ENCODE results near the gene DRAM1.
A peak's percentile ranks its signal among the peaks of the same experiment; 100 is the strongest.
"Not testable (repeated sequence)": the region's sequence is repeated elsewhere in the genome, so short reads cannot be mapped to it uniquely, and the experiment has no call there.

The DRAM1 gene

DNA sequence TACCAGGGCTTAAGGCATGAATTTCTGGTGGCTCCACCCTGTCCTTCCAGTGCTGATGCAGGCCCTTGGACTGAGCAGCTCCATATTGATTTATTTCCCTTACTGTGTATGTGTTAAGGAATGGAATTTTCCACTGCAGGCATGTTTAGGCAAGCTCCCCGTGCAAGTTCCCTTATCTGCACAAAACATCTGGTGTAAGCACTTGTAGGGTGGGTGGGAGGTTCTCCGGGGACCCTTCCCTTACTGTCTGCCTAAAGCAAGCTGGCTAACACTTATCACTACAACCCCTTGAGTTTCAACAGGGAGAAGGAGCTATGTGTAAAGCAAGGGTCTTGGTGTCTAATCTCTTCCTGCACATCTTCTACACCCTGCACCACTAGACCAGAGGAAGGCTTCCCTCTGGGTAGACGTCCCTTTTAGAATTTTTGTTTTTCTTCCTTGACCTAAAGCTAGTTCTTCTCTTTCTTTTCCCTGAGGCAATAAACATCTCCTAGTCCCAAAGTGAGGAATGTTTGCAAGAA lies 22.0 kb upstream of the DRAM1 start:
- peak in 1 of 2 experiments; percentile 61 for DNase-seq (ENCODE audit: low read depth in 1 of 2, low spot score in 1 of 2)
- TF ChIP-seq POLR2AphosphoS5 (IDR thresholded peaks at IDR 0.05; ENCODE audit: low read depth) (peak; percentile 67; the same call in 1 of the 2 replicates), GABPA (IDR thresholded peaks at IDR 0.05; ENCODE audit: low read depth) (no peak)
- Histone ChIP-seq H3K27ac (replicated peaks) (peak overlapping the region; percentile 75), H3K4me3 (replicated peaks; ENCODE audit: insufficient read depth, low read length) (no peak overlapping the region), H3K27me3 (ENCODE audit: insufficient read depth, poor library complexity, severe bottlenecking) (no peaks in the 10 kb centered on the region)

DNA sequence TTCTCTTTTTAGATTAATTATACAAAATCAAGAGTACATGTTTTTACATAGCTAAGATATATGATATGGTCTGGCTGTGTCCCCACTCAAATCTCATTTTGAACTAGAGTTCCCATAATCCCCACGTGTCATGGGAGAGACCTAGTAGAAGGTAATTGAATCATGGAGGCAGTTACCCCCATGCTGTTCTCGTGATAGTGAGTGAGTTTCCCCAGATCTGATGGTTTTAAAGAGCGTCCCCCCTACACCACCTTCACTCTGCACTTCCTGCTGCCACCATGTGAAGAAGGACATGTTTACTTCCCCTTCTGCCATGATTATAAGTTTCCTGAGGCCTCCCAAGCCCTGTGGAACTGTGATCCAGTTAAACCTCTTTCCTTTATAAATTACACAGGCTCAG lies 21.4 kb upstream of the DRAM1 start:
- H3K4me3 ChIP-seq (replicated peaks; ENCODE audit: insufficient read depth, low read length), result no peak overlapping the region
- peak in 1 of 2 experiments; percentile 56 for DNase-seq (ENCODE audit: low read depth in 1 of 2, low spot score in 1 of 2)
- no peaks in the 10 kb centered on the region for H3K27me3 ChIP-seq (ENCODE audit: insufficient read depth, poor library complexity, severe bottlenecking)
- peak overlapping the region; percentile 75 for H3K27ac ChIP-seq (replicated peaks)
- TF ChIP-seq SPI1 (IDR thresholded peaks at IDR 0.05; ENCODE audit: borderline replicate concordance, low read depth) (peak; percentile 66; the same call in 1 of the 2 replicates), POLR2AphosphoS5 (IDR thresholded peaks at IDR 0.05; ENCODE audit: low read depth) (peak; percentile 59; the same call in 1 of the 2 replicates), GABPA (IDR thresholded peaks at IDR 0.05; ENCODE audit: low read depth) (no peak)

GRCh38 chr12:101856614-101857013 lies 20.8 kb upstream of the DRAM1 start:
- H3K27me3 ChIP-seq (ENCODE audit: insufficient read depth, poor library complexity, severe bottlenecking); H3K4me3 ChIP-seq (replicated peaks; ENCODE audit: insufficient read depth, low read length); DNase-seq (ENCODE audit: low read depth in 1 of 2, low spot score in 1 of 2): not testable (repeated sequence)
- peak overlapping the region; percentile 75 for H3K27ac ChIP-seq (replicated peaks)

- Histone ChIP-seq H3K27me3 (ENCODE audit: insufficient read depth, poor library complexity, severe bottlenecking) (no peaks in the 10 kb centered on the region), H3K4me3 (replicated peaks; ENCODE audit: insufficient read depth, low read length) (no peak overlapping the region), H3K27ac (replicated peaks) (peak overlapping the region; percentile 75)
- peak; percentile 48 to 56 for DNase-seq (ENCODE audit: low read depth in 1 of 2, low spot score in 1 of 2)
- TF ChIP-seq GABPA (IDR thresholded peaks at IDR 0.05; ENCODE audit: low read depth) (no peak), REST (IDR thresholded peaks at IDR 0.05; ENCODE audit: insufficient replicate concordance, low read depth) (no peak), SPI1 (IDR thresholded peaks at IDR 0.05; ENCODE audit: borderline replicate concordance, low read depth) (no peak), POLR2AphosphoS5 (IDR thresholded peaks at IDR 0.05; ENCODE audit: low read depth) (no peak)
- TF ChIP-seq, protein P1, sequence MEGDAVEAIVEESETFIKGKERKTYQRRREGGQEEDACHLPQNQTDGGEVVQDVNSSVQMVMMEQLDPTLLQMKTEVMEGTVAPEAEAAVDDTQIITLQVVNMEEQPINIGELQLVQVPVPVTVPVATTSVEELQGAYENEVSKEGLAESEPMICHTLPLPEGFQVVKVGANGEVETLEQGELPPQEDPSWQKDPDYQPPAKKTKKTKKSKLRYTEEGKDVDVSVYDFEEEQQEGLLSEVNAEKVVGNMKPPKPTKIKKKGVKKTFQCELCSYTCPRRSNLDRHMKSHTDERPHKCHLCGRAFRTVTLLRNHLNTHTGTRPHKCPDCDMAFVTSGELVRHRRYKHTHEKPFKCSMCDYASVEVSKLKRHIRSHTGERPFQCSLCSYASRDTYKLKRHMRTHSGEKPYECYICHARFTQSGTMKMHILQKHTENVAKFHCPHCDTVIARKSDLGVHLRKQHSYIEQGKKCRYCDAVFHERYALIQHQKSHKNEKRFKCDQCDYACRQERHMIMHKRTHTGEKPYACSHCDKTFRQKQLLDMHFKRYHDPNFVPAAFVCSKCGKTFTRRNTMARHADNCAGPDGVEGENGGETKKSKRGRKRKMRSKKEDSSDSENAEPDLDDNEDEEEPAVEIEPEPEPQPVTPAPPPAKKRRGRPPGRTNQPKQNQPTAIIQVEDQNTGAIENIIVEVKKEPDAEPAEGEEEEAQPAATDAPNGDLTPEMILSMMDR (IDR thresholded peaks at IDR 0.05; ENCODE audit: insufficient read depth, low read length), result no peak
Measured at GRCh38 chr12:101857043-101857558, 20.3 kb upstream of the DRAM1 start.

DNA sequence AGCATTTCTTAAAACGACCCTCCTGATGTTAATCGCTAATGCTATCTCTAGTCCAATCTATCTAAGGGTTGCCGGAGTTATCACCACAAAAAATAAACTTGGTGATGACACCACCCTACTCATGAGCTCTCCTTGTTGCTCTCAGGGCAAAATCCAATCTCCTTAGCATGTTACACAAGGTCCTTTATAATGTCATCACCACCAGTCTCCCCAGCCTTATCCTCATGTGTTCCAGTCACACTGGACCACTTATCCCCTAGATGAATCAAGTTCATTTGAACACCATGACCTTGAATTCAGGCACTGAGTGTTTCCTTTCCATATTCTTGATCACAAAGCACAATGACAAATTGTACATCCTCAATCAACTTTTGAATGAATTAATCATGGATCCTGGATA lies 19.0 kb upstream of the DRAM1 start:
- Histone ChIP-seq H3K4me3 (replicated peaks; ENCODE audit: insufficient read depth, low read length) (no peak overlapping the region), H3K27ac (replicated peaks) (peak overlapping the region; percentile 75), H3K27me3 (ENCODE audit: insufficient read depth, poor library complexity, severe bottlenecking) (no peaks in the 10 kb centered on the region)
- TF ChIP-seq REST (IDR thresholded peaks at IDR 0.05; ENCODE audit: insufficient replicate concordance, low read depth) (no peak), SPI1 (IDR thresholded peaks at IDR 0.05; ENCODE audit: borderline replicate concordance, low read depth) (no peak)
- no peak for DNase-seq (ENCODE audit: low read depth in 1 of 2, low spot score in 1 of 2)

All from HL-60 (cell line).